HepG2 (cell line): Measurements from ENCODE around the gene PRSS38. TPM values are rescaled to one million over a fixed set of nuclear protein-coding genes. Genes with fewer than 3 reads are reported as not detected.

Source experiments
- ATAC-seq: fragments of 200-7000 bp; cut with Tn5 transposase; 3 replicates; pipeline ENCODE4 v1.9.1; 2020; ENCODE audit warnings: mild to moderate bottlenecking, moderate library complexity
- BruUV-seq: library from RNA; stranded (reverse); fragments of 400-500 nt; replicated peaks from 2 replicates; lab custom pipeline; 2021; lab: Mats Ljungman, UMichigan
- CTCF ChIA-PET: fragments of 300-600 bp; formaldehyde crosslinking; extraction: SDS; loops from one replicate; lab custom pipeline; 2021; ENCODE audit warnings: low total read pairs, inconsistent platforms, low intra/inter-chr PET ratio; lab: Yijun Ruan, JAX
- POLR2A ChIA-PET: fragments of 350-600 bp; sonication (Branson Sonifier 250); formaldehyde crosslinking; loops from one replicate; lab custom pipeline; 2020; ENCODE audit warnings: antibody characterized with exemption, inconsistent platforms; lab: Yijun Ruan, JAX
- DNase-seq: peaks from one replicate; pipeline ENCODE4 v3.0.0-alpha.2; 2015; ENCODE audit warnings: low spot score
- FAIRE-seq: peaks from 3 replicates; lab custom pipeline; 2011; peaks lifted over from hg19 to GRCh38; lab: Jason Lieb, UNC
- H2AFZ ChIP-seq: one replicate; pipeline ENCODE4 v1.6.1; 2011; ENCODE audit warnings: low read length, inconsistent platforms
- H3K27ac ChIP-seq: fragments of 300-600 bp; 3 replicates; pipeline ENCODE4 v1.8.0; 2011; ENCODE audit warnings: mixed run types, mild to moderate bottlenecking, mixed read lengths, low read length, inconsistent platforms; ENCODE audit not compliant: insufficient read depth; ENCODE audit errors: extremely low read length
- H3K27me3 ChIP-seq, 2 experiments: fragments of 200-600 bp in 1 of 2; 2 replicates in 1 of 2; 3 replicates in 1 of 2; pipeline versions ENCODE4 v1.6.0 to v1.8.0; 2011; ENCODE audit warnings: low read length in 2 of 2, mild to moderate bottlenecking in 2 of 2, moderate library complexity in 2 of 2, inconsistent platforms in 1 of 2; ENCODE audit not compliant: insufficient read depth in 2 of 2, control insufficient read depth in 1 of 2
- H3K36me3 ChIP-seq, 2 experiments: fragments of 200-600 bp in 1 of 2; replicated peaks in 1 of 2; 2 replicates in 1 of 2; 3 replicates in 1 of 2; pipeline versions ENCODE4 v1.5.1 to v1.8.0; 2011; ENCODE audit warnings: low read length in 2 of 2, inconsistent platforms in 1 of 2; ENCODE audit not compliant: insufficient read depth in 2 of 2, control insufficient read depth in 1 of 2
- H3K4me1 ChIP-seq: 2 replicates; pipeline ENCODE4 v1.5.1; 2012; ENCODE audit warnings: low read length, inconsistent platforms; ENCODE audit not compliant: insufficient read depth
- H3K4me2 ChIP-seq: 2 replicates; pipeline ENCODE4 v1.6.0; 2011; ENCODE audit warnings: low read depth, low read length, inconsistent platforms
- H3K4me3 ChIP-seq, 3 experiments: fragments of 200-600 bp in 1 of 3; sonication (generic), shearing (Covaris generic) in 1 of 3; replicated peaks in 1 of 3; 2 replicates each; pipeline ENCODE4 v1.5.1; 2011 to 2016; ENCODE audit warnings: low read length in 3 of 3, inconsistent platforms in 2 of 3, low read depth in 2 of 3, mild to moderate bottlenecking in 2 of 3, control low read depth in 1 of 3, mixed read lengths in 1 of 3; ENCODE audit not compliant: insufficient read depth in 1 of 3
- H3K79me2 ChIP-seq: one replicate; pipeline ENCODE4 v1.6.1; 2011; ENCODE audit warnings: low read length, inconsistent platforms; ENCODE audit not compliant: insufficient read depth
- H3K9ac ChIP-seq: 2 replicates; pipeline ENCODE4 v1.6.0; 2011; ENCODE audit warnings: mild to moderate bottlenecking, low read depth, low read length, inconsistent platforms; ENCODE audit not compliant: insufficient read depth
- H3K9me3 ChIP-seq: 2 replicates; pipeline ENCODE4 v1.5.1; 2012; ENCODE audit warnings: mild to moderate bottlenecking, low read length
- H4K20me1 ChIP-seq: 2 replicates; pipeline ENCODE4 v1.6.0; 2011; ENCODE audit warnings: inconsistent platforms, mild to moderate bottlenecking, low read length, moderate library complexity; ENCODE audit not compliant: insufficient read depth
- ARNT ChIP-seq: fragments of 450-650 bp; IDR thresholded peaks from 2 replicates; pipeline ENCODE4 v1.6.1; 2017
- HMG20B ChIP-seq: conservative IDR thresholded peaks from 2 replicates; pipeline ENCODE4 v1.6.1; 2016; ENCODE audit warnings: missing genetic modification reagents, missing compliant biosample characterization
- ZBTB7A ChIP-seq: sonication (generic); formaldehyde crosslinking; IDR thresholded peaks from 2 replicates; pipeline ENCODE4 v1.8.0; 2022; ENCODE audit warnings: mild to moderate bottlenecking, missing genetic modification reagents
- ZNF484 ChIP-seq: sonication (generic); formaldehyde crosslinking; IDR thresholded peaks from 2 replicates; pipeline ENCODE4 v1.5.1; 2020; ENCODE audit warnings: mild to moderate bottlenecking, low read depth, missing genetic modification reagents, borderline replicate concordance
- WGBS: methylation state at CpG from one replicate; pipeline ENCODE4 v1.1.6; 2017; ENCODE audit warnings: low lambda C conversion rate; 5-methylcytosine and 5-hydroxymethylcytosine counted together
- in situ Hi-C: cut with HindIII; loops from 2 replicates; pipeline ENCODE4 v1.10.0; 2017; ENCODE audit warnings: low pct_unique_long_range_greater_than_20kb; ENCODE audit not compliant: extremely low pct_ligation_motif_present
- intact Hi-C: fragments of 100-400 bp; cut with micrococcal nuclease; formaldehyde crosslinking; loops from one replicate; pipeline ENCODE4 v1.10.0; 2022; ENCODE audit not compliant: unreplicated experiment
- polyA plus RNA-seq, 8 experiments: library from polyadenylated mRNA; depleted of rRNA in 3 of 8; stranded (reverse) in 7 of 8; unstranded in 1 of 8; fragments of >200 nt; fragmentation: Illumina TruSeq in 4 of 8; extraction: Trizol in 4 of 8; gene quantifications; 2 replicates each; pipeline versions ENCODE4 v1.2.1 to v1.2.3, GENCODE V29; 2011 to 2016; ENCODE audit warnings: low read depth in 4 of 8, missing spikeins in 1 of 8, mixed read lengths in 1 of 8; ENCODE audit not compliant: insufficient read depth in 1 of 8
- total RNA-seq, 5 experiments: library from RNA; depleted of rRNA; stranded (reverse); fragments of >200 nt; fragmentation: Illumina TruSeq; extraction: Trizol; gene quantifications; 2 replicates each; pipeline ENCODE4 v1.2.3, GENCODE V29; 2016; ENCODE audit warnings: low read depth in 1 of 5
- TF ChIP-seq, protein P1 (sequence below): sonication (generic); formaldehyde crosslinking; IDR thresholded peaks from 2 replicates; pipeline ENCODE4 v1.9.0; 2021; ENCODE audit warnings: missing genetic modification reagents, borderline replicate concordance
- TF ChIP-seq, protein P2 (sequence below): sonication (generic); formaldehyde crosslinking; IDR thresholded peaks from 2 replicates; pipeline ENCODE4 v1.5.0; 2020; ENCODE audit warnings: missing genetic modification reagents
- TF ChIP-seq, protein P3 (sequence below): sonication (generic); formaldehyde crosslinking; IDR thresholded peaks from 2 replicates; pipeline ENCODE4 v1.4.0; 2020; ENCODE audit warnings: missing genetic modification reagents

Gene PRSS38
- total and polyA plus RNA-seq, 2 of the 13 experiments (the other 11 are each of a cell fraction or from before 2014, with no cell fraction given): not detected

GRCh38 chr1:227797144-227797543 lies 18.3 kb upstream of the PRSS38 start:
- no TSS peak for BruUV-seq
- Histone ChIP-seq H4K20me1 (no peaks in the 10 kb centered on the region), H2AFZ (no peak overlapping the region), H3K9ac (no peak overlapping the region), H3K36me3 (no peaks in the 10 kb centered on the region), H3K4me3 (no peak overlapping the region), H3K27ac (no peak overlapping the region), H3K4me2 (no peak overlapping the region), H3K27me3 (peaks cover 9 to 41% of the 10 kb centered on the region in 2 experiments; a peak in 4 of 5 replicates), H3K4me1 (no peaks in the 10 kb centered on the region), H3K79me2 (no peaks in the 10 kb centered on the region), H3K9me3 (no peaks in the 10 kb centered on the region)
- intact Hi-C loops: no loop called here
- no peak for DNase-seq
- no peak for FAIRE-seq
- ChIA-PET CTCF (no interaction called here), POLR2A (no interaction called here)
- in situ Hi-C loops: no loop called here
- WGBS: 0% methylated on average over 1 of the region's 3 CpGs
- TF ChIP-seq, protein P1, sequence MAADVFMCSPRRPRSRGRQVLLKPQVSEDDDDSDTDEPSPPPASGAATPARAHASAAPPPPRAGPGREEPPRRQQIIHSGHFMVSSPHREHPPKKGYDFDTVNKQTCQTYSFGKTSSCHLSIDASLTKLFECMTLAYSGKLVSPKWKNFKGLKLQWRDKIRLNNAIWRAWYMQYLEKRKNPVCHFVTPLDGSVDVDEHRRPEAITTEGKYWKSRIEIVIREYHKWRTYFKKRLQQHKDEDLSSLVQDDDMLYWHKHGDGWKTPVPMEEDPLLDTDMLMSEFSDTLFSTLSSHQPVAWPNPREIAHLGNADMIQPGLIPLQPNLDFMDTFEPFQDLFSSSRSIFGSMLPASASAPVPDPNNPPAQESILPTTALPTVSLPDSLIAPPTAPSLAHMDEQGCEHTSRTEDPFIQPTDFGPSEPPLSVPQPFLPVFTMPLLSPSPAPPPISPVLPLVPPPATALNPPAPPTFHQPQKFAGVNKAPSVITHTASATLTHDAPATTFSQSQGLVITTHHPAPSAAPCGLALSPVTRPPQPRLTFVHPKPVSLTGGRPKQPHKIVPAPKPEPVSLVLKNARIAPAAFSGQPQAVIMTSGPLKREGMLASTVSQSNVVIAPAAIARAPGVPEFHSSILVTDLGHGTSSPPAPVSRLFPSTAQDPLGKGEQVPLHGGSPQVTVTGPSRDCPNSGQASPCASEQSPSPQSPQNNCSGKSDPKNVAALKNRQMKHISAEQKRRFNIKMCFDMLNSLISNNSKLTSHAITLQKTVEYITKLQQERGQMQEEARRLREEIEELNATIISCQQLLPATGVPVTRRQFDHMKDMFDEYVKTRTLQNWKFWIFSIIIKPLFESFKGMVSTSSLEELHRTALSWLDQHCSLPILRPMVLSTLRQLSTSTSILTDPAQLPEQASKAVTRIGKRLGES (CRISPR knock-in tag): no peak
- TF ChIP-seq, protein P2, sequence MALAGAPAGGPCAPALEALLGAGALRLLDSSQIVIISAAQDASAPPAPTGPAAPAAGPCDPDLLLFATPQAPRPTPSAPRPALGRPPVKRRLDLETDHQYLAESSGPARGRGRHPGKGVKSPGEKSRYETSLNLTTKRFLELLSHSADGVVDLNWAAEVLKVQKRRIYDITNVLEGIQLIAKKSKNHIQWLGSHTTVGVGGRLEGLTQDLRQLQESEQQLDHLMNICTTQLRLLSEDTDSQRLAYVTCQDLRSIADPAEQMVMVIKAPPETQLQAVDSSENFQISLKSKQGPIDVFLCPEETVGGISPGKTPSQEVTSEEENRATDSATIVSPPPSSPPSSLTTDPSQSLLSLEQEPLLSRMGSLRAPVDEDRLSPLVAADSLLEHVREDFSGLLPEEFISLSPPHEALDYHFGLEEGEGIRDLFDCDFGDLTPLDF (CRISPR knock-in tag): no peak
- ATAC-seq: no peak

DNA sequence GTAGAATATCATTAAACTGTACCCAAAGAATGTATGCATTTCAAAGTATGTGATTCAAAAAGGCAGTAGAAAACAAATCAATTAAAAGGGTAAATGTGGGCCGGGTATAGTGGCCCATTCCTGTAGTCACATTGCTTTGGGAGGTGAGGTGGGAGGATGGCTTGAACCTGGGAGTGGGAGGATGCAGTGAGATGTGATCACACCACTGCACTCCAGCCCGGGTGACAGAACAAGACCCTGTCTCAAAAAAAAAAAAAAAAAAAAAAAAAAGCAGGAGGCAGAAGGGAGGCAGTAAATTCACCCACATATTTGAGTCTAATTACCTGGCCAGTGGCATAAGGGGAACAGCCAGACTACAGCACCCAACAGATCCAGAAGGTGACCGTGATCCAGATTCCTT lies 17.9 kb upstream of the PRSS38 start:
- ChIA-PET POLR2A (no interaction called here), CTCF (no interaction called here)
- H3K4me2 ChIP-seq: no peak overlapping the region
- no peaks in the 10 kb centered on the region for H3K9me3 ChIP-seq
- H4K20me1 ChIP-seq: no peaks in the 10 kb centered on the region
- no peaks in the 10 kb centered on the region for H3K79me2 ChIP-seq
- WGBS: 3% methylated on average over 3 of the region's 3 CpGs
- H3K9ac ChIP-seq: no peak overlapping the region
- no peak overlapping the region for H2AFZ ChIP-seq
- no peak overlapping the region for H3K4me3 ChIP-seq
- intact Hi-C loops (no loop called here), in situ Hi-C loops (no loop called here)
- H3K27me3 ChIP-seq: peaks cover 9 to 38% of the 10 kb centered on the region in 2 experiments; a peak in 4 of 5 replicates
- no peak overlapping the region for H3K27ac ChIP-seq
- TF ChIP-seq ZNF484 (CRISPR knock-in tag) (no peak), ARNT (no peak), ZBTB7A (CRISPR knock-in tag) (no peak), HMG20B (CRISPR knock-in tag) (no peak)
- TF ChIP-seq, protein P3, sequence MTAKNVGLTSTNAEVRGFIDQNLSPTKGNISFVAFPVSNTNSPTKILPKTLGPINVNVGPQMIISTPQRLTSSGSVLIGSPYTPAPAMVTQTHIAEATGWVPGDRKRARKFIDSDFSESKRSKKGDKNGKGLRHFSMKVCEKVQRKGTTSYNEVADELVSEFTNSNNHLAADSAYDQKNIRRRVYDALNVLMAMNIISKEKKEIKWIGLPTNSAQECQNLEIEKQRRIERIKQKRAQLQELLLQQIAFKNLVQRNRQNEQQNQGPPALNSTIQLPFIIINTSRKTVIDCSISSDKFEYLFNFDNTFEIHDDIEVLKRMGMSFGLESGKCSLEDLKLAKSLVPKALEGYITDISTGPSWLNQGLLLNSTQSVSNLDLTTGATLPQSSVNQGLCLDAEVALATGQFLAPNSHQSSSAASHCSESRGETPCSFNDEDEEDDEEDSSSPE: no peak
- H3K4me1 ChIP-seq: no peaks in the 10 kb centered on the region
- no peak for DNase-seq
- ATAC-seq: no peak
- H3K36me3 ChIP-seq: no peaks in the 10 kb centered on the region
- no peak for FAIRE-seq
- no TSS peak for BruUV-seq
